GOT3 (cell line): ENCODE measurements around the gene CDKL1.
"Not testable (repeated sequence)": the region's sequence is repeated elsewhere in the genome, so short reads cannot be mapped to it uniquely, and the experiment has no call there.

Source experiments
- DNase-seq: peaks from one replicate; lab custom pipeline; 2025; ENCODE audit warnings: mixed read lengths; lab: John Stamatoyannopoulos, UW

The CDKL1 gene

DNA sequence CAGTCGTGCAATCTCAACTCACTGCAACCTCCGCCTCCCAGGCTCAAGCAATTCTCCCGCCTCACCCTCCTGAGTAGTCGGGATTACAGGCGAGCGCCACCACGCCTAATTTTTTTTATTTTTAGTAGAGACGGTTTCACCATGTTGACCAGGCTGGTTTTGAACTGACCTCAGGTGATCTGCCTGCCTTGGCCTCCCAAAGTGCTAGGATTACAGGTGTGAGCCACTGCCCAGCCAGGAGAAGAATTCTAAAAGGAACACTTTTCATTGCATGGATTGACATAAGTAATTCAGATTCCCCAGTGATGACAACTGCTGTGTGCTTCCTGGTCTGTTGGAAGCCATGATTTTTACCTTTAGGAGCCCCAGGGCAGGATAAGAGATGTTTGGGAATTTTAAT is 62.5 kb downstream of the CDKL1 start:
- DNase-seq, result no peak

DNA sequence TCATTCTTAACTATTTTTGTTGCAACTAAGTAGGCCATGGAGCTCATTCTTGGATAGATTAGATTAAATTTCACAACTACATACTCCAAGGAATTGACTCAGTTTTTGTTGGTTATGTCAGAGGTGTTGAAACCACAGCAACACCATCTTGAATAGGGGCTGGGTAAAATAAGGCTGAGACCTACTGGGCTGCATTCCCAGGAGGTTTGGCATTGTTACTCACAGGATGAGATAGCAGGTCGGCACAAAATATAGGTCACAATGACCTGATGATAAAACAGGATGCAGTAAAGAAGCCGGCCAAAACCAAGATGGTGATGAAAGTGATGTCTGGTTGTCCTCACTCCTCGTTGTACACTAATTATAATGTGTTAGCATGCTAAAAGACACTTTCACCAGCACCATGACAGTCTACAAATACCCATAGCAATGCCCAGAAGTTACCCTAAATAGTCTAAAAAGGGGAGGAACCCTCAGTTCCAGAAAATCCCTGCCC is 63.6 kb downstream of the CDKL1 start:
- DNase-seq, result peak; percentile 1

DNA sequence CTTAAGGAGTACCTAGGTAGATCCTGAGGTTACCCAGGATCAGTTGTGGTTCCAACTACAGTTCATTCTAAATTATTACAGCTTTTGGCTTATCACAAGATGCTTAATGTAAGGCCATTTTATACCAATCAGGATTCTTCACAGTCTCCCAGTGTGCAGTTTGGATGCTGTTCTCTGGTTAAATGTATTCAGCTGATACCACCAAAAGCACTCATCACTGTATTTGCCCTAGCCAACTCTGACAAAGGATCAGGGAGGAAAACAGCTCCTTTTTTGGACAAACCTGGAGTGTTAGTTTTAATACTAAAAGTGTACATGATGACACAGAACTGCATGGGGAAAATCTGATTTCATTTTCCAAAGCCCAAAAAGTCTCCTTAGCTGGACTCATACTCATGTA is 65.1 kb downstream of the CDKL1 start:
- no peak for DNase-seq

DNA sequence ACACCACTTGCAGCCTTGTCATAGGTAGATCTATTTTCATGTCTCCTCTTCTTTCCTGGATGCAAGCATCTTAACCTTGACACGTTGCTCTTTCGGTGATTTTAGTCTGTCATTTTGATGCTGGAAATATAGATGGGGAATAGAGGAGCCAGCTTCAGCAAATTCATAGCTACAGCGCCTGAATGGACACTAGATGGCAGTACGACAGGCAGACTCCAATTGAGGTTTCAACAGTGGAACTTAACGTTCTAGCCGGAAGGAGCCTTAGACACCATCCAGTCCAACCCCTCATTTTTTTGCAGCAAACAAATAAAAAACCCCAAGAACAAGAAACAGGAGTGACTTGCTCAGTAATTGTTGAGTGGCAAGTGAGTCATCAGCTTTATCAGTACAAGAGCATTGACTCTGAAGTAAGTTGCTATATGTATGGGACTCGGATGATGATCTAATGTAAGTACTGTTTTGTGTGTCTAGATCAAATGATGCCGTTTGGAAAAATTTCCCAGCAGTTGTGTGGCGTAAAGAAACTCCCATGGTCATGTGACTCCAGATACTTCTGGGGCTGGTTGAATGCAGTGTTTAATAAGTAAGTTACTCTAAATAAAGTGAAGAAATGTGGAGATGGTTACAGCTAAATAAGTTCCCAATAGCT is 75.5 kb downstream of the CDKL1 start:
- DNase-seq, result no peak

DNA sequence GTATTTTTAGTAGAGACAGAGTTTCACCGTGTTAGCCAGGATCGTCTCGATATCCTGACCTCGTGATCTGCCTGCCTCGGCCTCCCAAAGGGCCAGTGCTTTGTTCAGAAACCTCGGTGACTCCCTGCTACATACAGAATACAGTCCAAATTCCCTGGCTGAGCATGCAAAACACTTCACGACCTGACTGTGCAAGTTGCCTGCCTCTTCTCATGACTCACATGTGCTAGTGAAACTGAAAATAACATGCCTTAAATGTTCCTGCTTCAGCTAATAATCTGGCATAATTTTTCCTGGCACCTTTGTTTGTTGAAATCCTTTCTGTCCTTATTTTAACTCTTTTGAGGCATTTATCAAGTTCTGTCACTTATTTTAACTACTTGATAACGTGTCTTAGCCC is 76.4 kb downstream of the CDKL1 start:
- DNase-seq, result no peak

DNA sequence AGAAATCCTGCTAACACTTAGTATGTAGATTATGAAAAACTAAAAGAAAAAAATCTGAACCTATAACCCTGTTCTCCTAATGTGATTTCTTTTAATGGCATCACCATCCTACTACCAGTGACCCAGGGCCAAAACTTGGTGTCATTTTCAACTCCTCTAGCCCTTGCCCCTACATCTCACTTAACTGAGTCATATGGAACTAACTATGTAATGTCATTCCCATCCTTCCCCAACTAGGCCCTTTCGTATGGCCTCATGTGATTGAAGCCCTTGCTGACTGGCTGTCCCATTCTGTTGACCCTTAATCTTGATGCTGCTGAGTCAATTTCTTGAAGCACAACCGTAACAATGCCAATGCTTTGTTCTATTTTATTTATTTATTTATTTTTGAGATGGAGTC is 77.0 kb downstream of the CDKL1 start:
- no peak for DNase-seq

DNA sequence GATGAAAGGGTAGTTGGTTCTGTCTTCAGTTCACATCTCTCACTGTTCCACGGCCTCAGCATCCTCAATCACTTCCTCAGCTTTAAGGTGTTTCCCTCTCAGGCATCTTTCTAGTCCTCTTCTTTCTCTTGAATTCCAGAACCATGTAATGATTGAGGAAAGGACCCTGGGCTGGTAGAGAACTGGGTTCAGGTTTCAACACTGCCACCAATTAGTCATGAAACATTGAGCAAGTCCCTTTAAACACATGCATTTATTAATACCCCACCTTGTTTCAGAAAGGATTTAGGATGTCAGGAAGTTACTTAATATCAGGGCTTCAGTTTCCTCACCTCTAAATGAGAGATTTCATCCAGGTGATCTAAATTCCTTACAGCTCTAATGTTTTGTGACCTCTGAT is 77.4 kb downstream of the CDKL1 start:
- DNase-seq, result no peak

DNA sequence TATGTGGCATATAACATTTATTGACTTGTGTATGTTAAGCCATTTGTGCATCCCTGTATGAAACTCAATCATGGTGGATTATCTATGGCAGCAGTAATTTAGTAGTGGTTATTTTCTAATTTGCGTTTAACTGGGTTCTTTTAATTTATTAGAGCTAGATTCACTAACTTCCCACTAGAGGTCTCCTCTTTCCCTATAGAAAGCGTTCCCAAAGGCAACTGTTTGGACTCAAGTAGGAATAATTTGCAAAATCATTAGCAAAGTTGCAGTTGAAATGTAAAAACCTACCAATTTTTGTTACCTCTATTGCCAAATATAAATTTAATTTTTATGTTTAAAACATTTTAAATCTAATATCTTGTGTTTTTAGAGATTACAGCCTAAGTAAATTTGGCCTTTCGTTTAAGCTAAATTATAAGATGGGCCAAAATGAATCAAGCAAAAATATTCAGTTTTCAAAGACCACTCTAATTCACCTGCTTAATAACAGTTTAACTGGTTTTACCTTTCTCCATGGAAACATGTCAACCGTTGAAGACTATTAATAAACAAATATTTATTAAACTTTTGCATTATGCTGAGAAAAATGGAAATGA is 78.6 kb downstream of the CDKL1 start:
- no peak for DNase-seq

DNA sequence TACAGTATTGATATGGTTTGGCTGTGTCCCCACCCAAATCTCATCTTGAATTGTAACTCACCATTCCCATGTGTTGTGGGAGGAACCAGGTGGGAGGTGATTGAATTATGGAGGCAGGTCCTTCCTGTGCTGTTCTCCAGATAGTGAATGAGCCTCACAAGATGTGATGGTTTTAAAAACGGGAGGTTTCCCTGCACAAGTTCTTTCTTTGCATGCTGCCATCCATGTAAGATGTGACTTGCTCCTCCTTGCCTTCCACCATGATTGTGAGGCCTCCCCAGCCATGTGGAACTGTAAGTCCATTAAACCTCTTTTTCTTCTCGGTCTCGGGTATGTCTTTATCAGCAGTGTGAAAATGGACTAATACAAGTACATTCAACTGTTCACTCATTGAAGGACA is 82.6 kb downstream of the CDKL1 start:
- DNase-seq, result not testable (repeated sequence)

DNA sequence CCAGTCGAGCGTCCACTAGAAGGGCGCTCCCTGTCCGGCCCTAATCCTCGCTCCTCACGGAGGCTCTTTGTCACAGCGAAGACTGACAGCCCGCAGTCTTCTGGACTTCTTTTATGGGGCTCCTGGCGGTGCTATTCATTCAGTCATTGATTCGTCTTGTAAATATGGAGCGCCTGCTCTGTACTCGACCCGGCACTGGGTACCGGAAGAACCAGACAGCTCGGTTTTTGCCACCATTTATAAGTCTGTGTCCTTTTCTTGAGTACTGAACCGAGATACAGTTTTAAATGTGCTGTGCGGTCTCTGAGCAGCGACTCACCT is 84.0 kb downstream of the CDKL1 start:
- DNase-seq, result no peak

DNA sequence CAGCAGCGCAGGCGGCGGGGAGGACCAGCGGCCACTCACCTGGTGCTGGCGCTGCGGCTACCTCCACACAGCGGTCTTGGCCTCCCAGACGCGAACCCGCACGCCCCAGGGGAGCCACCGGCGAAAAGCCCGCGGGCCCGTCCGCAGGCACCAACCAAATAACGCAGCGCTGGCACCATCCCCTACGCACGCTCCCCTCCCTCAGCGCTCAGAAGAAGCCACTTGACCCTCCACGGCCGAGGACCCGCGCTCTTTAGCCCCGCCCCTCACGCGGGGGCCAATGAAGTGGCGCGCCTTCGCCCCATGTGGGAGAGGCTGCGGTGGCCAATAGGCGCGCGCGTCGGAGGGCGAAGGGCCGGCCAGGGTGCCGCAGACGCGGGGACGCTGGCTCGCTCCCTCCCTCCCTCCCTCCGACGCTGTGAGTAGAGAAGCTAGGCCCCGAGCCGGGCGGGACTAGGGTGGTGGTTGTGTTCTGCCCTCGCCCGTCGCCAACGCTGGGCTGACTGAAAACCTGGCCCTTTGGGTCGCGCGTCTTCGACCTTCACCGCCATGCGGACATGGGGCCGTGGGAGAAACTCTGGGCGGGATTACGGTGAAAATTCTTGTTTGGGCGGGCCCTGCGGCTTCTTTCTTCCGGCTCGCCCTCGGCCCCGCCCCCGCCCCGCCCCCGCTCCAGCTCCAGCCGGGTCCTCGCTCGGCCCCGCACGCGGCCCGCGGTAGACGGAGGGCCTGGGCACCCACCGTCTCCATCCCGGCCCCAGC is 84.5 kb downstream of the CDKL1 start, which contains the start of the genes DMAC2L and L2HGDH:
TSS of gene DMAC2L (plus strand) at position 353 of the 762 bp plus-strand sequence. CDS start 9,164 bp downstream, outside the sequence.
TSS of gene L2HGDH (minus strand) at position 258 of the 762 bp plus-strand sequence. CDS start at position 179, 79 bp downstream.
- peak; percentile 57 for DNase-seq

DNA sequence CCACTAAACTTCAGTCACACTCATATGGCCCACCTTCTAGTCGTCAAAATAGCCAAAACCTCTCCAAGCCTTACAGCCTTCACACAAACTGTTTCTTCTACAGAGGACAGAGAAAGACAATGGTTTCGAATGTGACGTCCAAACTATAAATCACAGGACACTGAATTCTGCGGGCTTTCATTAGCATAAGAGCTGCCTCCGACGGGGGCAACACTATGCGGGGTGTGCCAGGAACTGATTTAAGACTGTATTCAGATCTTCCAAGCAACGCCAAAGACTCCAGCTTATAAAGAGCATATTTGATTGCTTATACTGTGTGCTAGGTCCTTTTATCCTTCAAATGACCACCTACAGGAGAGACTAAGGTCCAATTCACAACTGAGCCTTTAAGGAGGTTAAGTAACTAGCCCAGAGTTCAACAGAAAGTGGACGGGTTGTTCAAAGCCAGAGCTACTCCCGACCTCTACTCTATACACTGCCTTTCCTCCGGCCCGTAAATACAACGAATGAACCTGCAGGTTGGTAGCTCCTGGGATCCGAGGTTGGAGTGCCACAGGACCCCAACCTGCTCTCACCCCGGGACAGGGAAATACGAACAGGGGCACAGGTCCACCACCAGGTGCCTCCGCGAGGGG is 85.2 kb downstream of the CDKL1 start:
- DNase-seq, result no peak

DNA sequence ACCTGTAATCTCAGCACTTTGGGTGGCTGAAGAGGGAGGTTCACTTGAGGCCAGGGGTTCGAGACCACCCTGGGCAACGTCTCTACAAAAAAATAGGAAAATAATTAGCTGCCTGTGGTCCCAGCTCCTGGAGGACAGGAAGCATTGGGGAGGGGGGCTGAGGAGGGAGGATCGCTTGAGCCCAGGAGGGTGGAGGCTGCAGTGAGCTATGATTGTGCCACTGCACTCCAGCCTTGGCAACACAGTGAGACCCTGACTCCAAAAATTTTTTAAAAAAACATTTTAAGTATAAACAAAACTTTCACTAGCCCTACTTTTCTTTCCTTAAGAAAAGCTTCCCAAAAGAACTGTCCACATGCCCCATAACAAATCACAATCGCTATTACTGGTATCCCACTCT is 86.2 kb downstream of the CDKL1 start:
- no peak for DNase-seq

DNA sequence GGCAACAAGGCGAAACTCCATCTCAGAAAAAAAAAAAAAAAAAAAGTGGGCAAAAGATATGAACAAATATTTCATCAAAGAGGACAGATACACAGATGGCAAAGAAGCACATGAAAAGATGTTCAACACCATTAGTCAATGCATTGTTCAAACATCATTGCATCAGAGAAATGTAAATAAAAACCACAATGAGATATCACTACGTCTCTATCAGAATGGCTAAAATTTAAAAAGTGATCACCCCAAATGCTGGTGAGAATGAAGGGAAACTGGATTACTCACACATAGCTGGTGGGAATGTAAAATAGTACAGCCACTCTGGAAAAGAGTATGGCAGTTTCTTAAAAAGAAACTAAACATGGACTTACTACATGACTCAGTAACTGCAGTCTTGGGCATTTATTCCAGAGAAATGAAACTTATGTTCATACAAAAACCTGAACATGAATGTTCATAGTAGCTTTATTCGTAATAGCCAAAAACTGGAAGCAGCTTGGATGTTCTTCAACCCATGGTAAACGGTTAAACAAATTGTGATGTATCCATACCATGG is 88.2 kb downstream of the CDKL1 start:
- no peak for DNase-seq

DNA sequence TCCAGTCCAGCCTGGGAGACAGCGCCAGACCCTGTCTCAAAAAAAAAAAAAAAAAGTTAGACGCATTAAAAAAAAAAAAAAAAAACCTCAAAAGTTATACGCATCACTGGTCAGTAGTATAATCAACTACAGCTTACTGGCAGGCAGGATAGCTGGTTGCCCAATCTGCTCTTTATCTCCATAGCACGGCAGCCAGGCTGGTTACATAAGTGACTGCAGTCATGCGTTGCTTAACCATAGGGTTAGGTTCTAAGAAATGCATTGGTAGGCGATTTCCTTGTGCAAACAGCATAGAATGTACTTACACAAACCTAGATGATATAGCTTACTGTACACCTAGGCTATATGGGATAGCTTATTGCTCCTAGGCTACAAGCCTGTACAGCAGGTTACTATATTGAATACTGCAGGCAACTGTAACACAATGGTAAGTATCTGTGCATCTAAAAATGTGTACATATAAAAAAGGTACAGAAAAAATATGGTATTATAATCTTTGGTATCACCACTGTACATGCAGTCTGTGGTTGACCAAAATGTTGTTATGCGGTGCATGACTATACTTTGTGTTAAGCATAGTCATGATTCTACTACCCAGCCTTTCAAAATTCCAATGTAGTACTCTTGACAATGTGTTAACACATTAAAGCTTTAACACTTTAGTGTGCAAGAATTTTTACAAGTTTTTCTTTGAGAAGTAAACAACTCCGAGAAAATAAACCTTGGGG is 92.8 kb downstream of the CDKL1 start:
- DNase-seq, result no peak

DNA sequence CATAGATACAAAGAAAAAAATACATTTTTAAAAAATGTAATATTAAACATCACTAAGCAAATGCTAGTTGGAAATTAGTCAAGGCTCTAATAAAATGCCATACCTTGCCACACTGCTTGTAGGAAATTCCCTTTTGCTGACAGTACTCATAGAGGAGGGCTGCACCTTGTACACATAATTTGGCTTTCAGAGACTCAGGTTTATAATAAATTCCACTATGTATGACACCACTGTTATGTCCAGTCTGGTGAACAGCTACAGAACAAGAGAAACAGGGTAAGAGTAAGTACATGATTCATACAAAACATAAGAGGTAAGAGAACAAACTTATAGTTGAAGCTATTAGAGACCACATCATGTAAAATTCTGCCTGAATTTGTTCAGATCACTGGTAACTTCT is 94.8 kb downstream of the CDKL1 start:
- DNase-seq, result no peak

DNA sequence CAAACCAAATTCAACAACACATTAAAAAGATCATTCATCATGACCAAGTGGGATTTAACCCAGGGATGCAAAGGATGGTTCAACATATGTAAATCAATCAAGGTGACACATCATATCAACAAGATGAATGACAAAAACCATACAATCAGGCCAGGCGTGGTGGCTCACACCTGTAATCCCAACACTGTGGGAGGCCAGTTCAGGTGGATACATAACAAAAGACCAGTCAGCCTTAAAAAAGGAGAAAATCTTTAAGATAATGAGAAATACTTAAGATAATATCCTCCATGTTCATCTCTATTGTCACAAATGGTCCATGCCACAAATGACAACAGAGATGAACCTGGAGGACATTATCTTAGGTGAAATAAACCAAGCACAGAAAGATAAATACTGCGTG is 97.1 kb downstream of the CDKL1 start:
- no peak for DNase-seq

DNA sequence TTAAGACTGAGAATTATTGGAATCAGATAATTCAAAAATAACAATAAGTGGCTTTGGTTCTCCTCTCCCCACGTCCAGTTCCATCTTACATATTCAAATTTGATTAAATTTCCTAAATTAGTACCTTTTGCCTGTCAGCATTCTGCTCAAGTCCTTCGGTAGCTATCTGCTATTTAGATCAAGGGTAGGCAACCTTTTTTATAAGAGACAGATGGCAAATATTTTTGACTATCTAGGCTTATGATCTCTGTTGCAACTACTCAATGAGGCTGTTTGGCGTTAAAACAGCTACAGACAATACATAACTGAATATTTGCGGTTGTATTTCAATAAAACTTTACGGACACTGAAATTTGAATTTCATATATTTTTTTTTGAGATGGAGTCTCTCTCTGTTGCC is 106.4 kb downstream of the CDKL1 start:
- no peak for DNase-seq

DNA sequence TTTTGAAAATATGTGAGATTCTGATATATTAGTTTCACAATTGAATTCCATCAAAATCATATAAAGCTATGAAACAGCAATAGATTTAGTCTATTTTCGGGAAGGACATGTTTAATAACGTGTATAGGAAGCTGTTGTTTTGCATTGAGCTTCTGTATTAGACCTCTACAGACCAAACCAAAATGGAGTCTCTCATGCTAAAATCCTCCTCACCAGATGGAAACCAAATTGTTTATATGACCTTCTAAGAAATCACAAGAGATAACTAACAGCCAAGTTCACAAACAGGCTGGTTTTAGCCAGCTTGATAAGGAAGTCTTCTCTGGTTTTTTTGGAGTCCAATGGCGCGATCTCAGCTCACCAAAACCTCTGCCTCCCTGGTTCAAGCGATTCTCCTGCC is 108.5 kb downstream of the CDKL1 start:
- no peak for DNase-seq

DNA sequence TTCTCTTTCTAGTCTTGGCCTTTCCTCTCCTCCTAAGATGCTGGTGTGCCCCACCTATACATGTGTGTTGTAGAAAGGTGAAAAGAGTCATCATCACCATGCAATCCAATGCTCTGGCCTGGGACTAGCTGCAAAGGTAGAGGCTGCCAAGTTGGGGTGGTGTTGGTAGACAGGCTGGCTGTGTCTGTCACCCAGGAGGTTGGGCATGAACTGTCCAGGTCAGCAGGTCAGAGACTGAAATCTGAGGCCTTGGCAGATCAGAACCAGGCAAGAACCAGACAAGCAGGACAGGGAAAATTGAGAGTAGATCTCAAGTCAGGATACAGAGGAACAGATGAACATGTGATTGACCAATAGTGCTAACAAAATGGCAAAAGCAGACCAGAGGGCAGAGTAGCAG is 110.8 kb downstream of the CDKL1 start:
- DNase-seq, result no peak
